DND-41 (cell line): ENCODE measurements around the gene GZF1.

Experiments used
- ATAC-seq: fragments of 200-7000 bp; cut with Tn5 transposase; 3 replicates; pipeline ENCODE4 v1.9.1; 2021; ENCODE audit warnings: low read depth; ENCODE audit not compliant: insufficient read depth
- DNase-seq: peaks from one replicate; pipeline ENCODE4 v3.0.0-alpha.2; 2020
- H2AFZ ChIP-seq: 2 replicates; pipeline ENCODE4 v1.6.0; 2012; ENCODE audit warnings: low read depth, low read length
- H3K27ac ChIP-seq: 2 replicates; pipeline ENCODE4 v1.5.1; 2012; ENCODE audit warnings: low read length, inconsistent platforms
- H3K27me3 ChIP-seq: fragments of 200-600 bp; sonication (generic); 2 replicates; pipeline ENCODE4 v1.6.0; 2012; ENCODE audit warnings: low read length, mild to moderate bottlenecking, inconsistent platforms; ENCODE audit not compliant: insufficient read depth, poor library complexity
- H3K36me3 ChIP-seq: 2 replicates; pipeline ENCODE4 v1.5.1; 2012; ENCODE audit warnings: low read length, inconsistent platforms; ENCODE audit not compliant: insufficient read depth
- H3K4me1 ChIP-seq: 2 replicates; pipeline ENCODE4 v1.5.1; 2012; ENCODE audit warnings: mild to moderate bottlenecking, low read length; ENCODE audit not compliant: insufficient read depth
- H3K4me2 ChIP-seq: 2 replicates; pipeline ENCODE4 v1.6.0; 2012; ENCODE audit warnings: mild to moderate bottlenecking, moderate library complexity, low read length, inconsistent platforms; ENCODE audit not compliant: insufficient read depth
- H3K4me3 ChIP-seq, 2 experiments: fragments of 200-600 bp in 1 of 2; shearing (Covaris generic) in 1 of 2; 2 replicates each; pipeline ENCODE4 v1.5.1; 2012 to 2016; ENCODE audit warnings: inconsistent platforms in 2 of 2, low read length in 2 of 2, mild to moderate bottlenecking in 2 of 2, low read depth in 1 of 2, moderate library complexity in 1 of 2
- H3K79me2 ChIP-seq: 2 replicates; pipeline ENCODE4 v1.6.0; 2012; ENCODE audit warnings: low read length, inconsistent platforms; ENCODE audit not compliant: insufficient read depth
- H3K9ac ChIP-seq: 2 replicates; pipeline ENCODE4 v1.6.0; 2012; ENCODE audit warnings: low read depth, mild to moderate bottlenecking, inconsistent platforms, low read length, moderate library complexity
- H3K9me3 ChIP-seq: 2 replicates; pipeline ENCODE4 v1.5.1; 2012; ENCODE audit warnings: low read length, moderate library complexity, mild to moderate bottlenecking, inconsistent platforms; ENCODE audit not compliant: insufficient read depth, severe bottlenecking
- H4K20me1 ChIP-seq: 2 replicates; pipeline ENCODE4 v1.6.0; 2012; ENCODE audit warnings: low read length; ENCODE audit not compliant: insufficient read depth
- CTCF ChIP-seq: IDR thresholded peaks from 2 replicates; pipeline ENCODE4 v1.5.1; 2012; ENCODE audit warnings: borderline replicate concordance, low read length, moderate library complexity, mild to moderate bottlenecking; ENCODE audit not compliant: poor library complexity, severe bottlenecking; ENCODE audit errors: extremely low read depth
- EZH2 ChIP-seq: IDR thresholded peaks from 3 replicates; pipeline ENCODE4 v1.6.1; 2012; ENCODE audit warnings: borderline replicate concordance, low read depth, mild to moderate bottlenecking, moderate library complexity, low read length, inconsistent platforms; ENCODE audit not compliant: severe bottlenecking

GZF1 gene

GRCh38 chr20:23419657-23419994, 57.6 kb downstream of the GZF1 start:
- Histone ChIP-seq H3K9me3 (no peaks in the 10 kb centered on the region), H3K4me3 (peak overlapping the region; percentile 90 to 96; a peak in 3 of 4 replicates), H3K4me2 (peak overlapping the region; percentile 95), H2AFZ (no peak overlapping the region), H3K27ac (no peak overlapping the region), H3K36me3 (no peaks in the 10 kb centered on the region; the same call in 1 of the 2 replicates), H3K4me1 (peaks cover 30% of the 10 kb centered on the region), H3K9ac (peak overlapping the region; percentile 95; the same call in 1 of the 2 replicates), H3K27me3 (no peaks in the 10 kb centered on the region), H4K20me1 (peaks cover 19% of the 10 kb centered on the region; the same call in 1 of the 2 replicates), H3K79me2 (peaks cover 63% of the 10 kb centered on the region)
- ATAC-seq (no peak), DNase-seq (no peak)
- no peak for TF ChIP-seq CTCF
- no peak for TF ChIP-seq EZH2

- H3K27ac ChIP-seq = peak overlapping the region; percentile 90
- peaks cover 2% of the 10 kb centered on the region for H3K27me3 ChIP-seq
- H3K36me3 ChIP-seq = no peaks in the 10 kb centered on the region; the same call in 1 of the 2 replicates
- peak; percentile 18; the same call in 1 of the 3 replicates for ATAC-seq
- H2AFZ ChIP-seq = peak overlapping the region; percentile 92
- DNase-seq = peak; percentile 42
- H3K4me3 ChIP-seq = peak overlapping the region; percentile 90 to 96
- H3K79me2 ChIP-seq = peaks cover 57% of the 10 kb centered on the region
- no peaks in the 10 kb centered on the region for H3K9me3 ChIP-seq
- peak overlapping the region; percentile 95 for H3K4me2 ChIP-seq
- TF ChIP-seq EZH2 (no peak), CTCF (no peak)
- peaks cover 30% of the 10 kb centered on the region for H3K4me1 ChIP-seq
- peak overlapping the region; percentile 95 for H3K9ac ChIP-seq
- H4K20me1 ChIP-seq = peaks cover 19% of the 10 kb centered on the region; the same call in 1 of the 2 replicates
These were observed 58.3 kb downstream of the GZF1 start for GRCh38 chr20:23419995-23420901.

- Histone ChIP-seq H3K36me3 (no peaks in the 10 kb centered on the region; the same call in 1 of the 2 replicates), H4K20me1 (peaks cover 12% of the 10 kb centered on the region; the same call in 1 of the 2 replicates)
- TF ChIP-seq CTCF (peak; percentile 33), EZH2 (no peak)
These were observed 59.3 kb downstream of the GZF1 start, which contains the start of gene NAPB for GRCh38 chr20:23420943-23421931. Gene NAPB (minus strand): TSS chr20:23421488. CDS start chr20:23421402, 86 bp downstream.

More at GRCh38 chr20:23420943-23421931, 59.3 kb downstream of the GZF1 start, which contains the start of gene NAPB:
- Histone ChIP-seq H3K9ac (peak within 1 kb of the TSS; percentile 95), H3K9me3 (no peaks in the 10 kb centered on the region), H3K27ac (peak within 1 kb of the TSS; percentile 90), H3K4me3 (peak within 1 kb of the TSS; percentile 90 to 96), H3K4me1 (peaks cover 30% of the 10 kb centered on the region), H2AFZ (peak within 1 kb of the TSS; percentile 96), H3K4me2 (peak within 1 kb of the TSS; percentile 95), H3K27me3 (peaks cover 3% of the 10 kb centered on the region), H3K79me2 (peaks cover 48% of the 10 kb centered on the region)
- ATAC-seq (peak; percentile 99), DNase-seq (peak; percentile 97)
